Measurements from ENCODE around the gene PLEKHB2.

GRCh38 chr2:131058214-131058843, 46.8 kb upstream of the PLEKHB2 start:
- TF ChIP-seq POLR2AphosphoS5 (IDR thresholded peaks at IDR 0.05; ENCODE audit: low read depth, low read length) = no peak
- no peak for TF ChIP-seq POLR2A (IDR thresholded peaks at IDR 0.05; ENCODE audit: low read depth, low read length)
- TF ChIP-seq SPI1 (IDR thresholded peaks at IDR 0.05; ENCODE audit: low read depth, low read length) = no peak
- no peak for TF ChIP-seq TAF1 (IDR thresholded peaks at IDR 0.05; ENCODE audit: low read depth, low read length)
- TF ChIP-seq PAX5 (IDR thresholded peaks at IDR 0.05; ENCODE audit: insufficient read depth, low read length, severe bottlenecking) = no peak
- no peak for TF ChIP-seq POU2F2 (IDR thresholded peaks at IDR 0.05; ENCODE audit: low read depth, low read length)
